DMS 273 (cell line): ENCODE measurements around the gene RECK.
"Not testable (repeated sequence)": the region's sequence is repeated elsewhere in the genome, so short reads cannot be mapped to it uniquely, and the experiment has no call there.

ENCODE experiments used
- DNase-seq: peaks from one replicate; lab custom pipeline; 2025; ENCODE audit not compliant: unreplicated experiment; lab: John Stamatoyannopoulos, UW

Gene RECK

DNA sequence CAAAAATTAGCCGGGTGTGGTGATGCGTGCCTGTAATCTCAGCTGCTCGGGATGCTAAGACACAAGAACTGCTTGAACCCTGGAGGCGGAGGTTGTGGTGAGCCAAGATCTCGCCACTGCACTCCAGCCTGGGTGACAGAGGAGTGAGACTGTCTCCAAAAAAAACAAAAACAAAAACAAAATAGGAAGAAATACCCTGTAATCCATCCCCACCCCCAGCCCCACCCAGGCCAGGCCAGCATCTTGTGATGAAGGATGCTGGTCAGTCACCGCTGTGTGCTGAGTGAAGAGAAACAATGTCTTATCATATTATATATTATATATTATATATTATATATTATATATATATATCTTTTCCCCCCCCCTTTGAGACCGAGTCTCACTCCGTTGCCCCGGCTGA lies 117.0 kb downstream of the RECK start:
- no peak for DNase-seq

DNA sequence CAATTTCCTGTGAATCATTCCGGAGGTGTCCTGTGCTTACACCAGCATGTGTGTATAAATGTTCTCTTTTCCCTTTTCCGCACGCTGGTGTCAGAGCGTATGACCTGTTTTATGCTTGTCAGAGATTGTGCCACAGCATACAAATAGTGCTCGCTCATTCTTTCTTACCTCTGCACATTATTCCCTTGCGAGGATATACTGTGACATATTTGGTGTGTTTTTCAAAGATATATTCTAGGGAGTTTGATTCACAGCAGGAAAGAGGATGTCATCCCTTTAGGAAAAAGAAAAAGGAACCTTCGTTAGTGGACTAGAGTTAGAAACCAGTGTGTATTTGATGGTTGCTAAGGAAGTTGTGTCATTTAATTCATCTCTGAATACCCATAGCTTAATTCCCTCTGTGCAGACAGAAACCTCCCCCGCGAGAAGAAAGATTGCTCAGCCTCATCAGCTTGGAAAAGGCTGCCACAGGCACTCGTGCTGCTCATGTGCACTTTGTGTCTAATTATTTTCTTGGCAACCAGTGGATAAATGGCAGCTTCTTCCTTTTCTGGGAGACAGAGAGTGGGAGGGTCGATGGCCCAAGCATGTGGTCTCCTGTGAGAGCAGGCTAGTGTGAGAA lies 117.7 kb downstream of the RECK start:
- peak; percentile 45 for DNase-seq

DNA sequence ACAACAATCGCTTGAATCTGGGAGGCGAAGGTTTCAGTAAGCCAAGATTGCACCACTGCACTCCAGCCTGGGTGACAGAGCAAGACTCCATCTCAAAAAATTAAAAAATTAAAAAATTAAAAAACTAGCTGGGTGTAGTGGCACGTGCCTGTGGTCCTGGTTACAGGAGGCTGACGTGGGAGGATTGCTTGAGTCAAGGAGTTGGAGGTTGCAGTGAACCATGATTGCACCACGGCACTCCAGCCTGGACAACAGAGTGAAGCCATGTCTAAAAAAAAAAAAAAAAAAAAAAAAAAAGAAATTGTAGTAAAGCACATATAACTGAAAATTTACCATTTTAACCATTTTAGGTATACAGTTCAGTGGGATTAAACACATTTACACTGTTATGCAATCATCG lies 119.4 kb downstream of the RECK start:
- DNase-seq = no peak

DNA sequence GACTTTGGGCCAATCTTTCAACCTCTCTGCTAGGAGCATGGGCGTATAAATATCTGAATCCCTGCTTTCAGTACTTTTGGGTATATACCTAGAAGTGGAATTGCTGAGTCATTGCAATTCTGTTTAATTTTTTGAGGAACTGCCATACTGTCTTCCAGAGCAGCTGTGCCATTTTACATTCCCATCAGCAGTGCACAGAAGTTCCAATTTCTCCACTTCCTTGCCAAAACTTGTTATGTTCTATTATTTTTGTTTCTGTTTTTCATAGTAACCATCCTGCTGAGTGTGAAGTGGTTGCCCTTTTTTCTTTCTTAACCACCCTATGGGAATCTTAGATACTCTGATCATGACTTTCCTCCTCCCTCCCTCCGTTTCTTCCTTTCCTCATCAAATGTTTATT lies 121.4 kb downstream of the RECK start:
- DNase-seq = no peak

DNA sequence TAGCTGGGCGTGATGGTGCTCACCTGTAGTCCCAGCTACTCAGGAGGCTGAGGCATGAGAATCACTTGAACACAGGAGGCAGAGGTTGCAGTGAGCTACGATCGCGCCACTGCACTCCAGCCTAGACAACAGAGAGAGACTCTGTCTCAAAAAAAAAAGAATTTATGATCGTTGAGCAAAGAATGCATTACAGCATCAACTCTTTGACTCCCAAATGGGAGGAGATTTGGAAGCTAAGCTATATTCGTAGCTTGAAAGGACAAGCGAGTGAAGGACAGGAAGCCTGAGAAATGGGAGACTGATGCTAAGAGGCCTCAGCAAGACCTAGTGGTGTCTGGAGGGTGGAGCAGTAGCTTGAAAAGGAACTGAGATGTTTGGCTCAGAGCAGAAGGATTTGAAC lies 122.2 kb downstream of the RECK start:
- no peak for DNase-seq

DNA sequence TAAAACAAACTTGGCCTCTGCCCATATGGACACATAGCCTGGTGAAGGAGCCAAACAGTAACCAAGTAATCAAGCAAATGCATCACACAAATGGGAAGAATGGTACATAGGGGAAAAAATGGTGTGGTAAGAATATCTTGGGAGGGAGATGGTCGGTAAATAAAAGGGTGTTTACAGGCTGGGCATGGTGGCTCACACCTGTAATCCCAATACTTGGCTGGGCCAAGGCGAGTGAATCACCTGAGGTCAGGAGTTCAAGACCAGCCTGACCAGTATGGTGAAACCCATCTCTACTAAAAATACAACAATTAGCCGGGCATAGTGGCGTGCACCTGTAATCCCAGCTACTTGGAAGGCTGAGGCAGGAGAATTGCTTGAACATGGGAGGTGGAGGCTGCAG lies 122.8 kb downstream of the RECK start:
- not testable (repeated sequence) for DNase-seq

DNA sequence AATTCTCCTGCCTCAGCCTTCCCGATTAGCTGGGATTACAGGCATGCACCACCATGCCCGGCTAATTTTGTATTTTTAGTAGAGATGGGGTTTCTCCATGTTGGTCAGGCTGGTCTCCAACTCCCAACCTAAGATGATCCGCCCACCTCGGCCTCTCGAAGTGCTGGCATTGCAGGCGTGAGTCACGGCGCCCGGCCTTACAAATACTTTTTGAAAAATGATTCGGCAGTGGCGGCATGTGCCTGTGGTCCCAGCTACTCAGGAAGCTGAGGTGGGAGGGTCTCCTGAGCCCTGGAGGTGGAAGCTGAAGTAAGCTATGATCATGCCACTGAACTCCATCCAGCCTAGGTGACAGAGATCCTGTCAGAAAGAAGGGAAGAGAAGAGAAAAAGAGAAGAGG lies 123.4 kb downstream of the RECK start:
- DNase-seq = not testable (repeated sequence)

DNA sequence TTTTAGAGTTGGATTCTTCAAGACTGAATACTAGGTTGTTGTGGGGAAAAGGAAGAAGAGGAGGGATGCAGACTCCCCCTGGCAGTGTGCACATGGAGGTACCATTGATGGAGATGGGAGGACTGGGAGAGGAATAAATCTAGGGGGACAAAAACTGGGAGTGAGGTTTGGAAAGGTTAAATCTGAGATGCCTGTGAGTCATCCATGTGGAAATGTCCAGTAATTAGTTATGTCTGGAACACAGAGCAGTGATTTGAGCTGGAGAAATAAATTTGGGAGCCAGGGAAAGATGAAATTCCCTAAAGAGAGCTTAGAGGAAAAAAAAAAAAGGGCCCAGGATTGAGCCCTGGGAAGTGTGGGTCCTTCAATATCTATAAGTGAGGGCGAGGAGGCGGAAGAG lies 124.5 kb downstream of the RECK start:
- DNase-seq = no peak

DNA sequence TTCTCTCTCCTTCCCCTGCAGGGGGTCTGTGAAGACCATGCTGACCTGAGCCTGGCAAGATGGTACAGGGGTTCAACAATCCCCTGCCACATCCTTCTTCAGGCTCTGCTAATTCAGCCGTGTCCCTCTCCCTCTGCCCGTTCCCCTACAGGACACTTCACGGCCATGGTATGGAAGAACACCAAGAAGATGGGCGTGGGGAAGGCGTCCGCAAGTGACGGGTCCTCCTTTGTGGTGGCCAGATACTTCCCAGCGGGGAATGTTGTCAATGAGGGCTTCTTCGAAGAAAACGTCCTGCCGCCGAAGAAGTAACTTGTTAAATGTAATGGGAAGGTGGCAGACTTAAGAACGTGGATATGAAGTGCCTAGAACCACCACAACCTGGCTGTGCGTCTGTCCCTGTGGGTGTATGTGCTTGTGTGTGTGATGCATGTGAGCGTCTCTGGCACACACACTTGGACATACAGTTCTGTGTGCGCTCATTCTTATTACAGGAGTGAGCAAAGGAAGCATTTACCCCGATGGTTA lies 125.6 kb downstream of the RECK start:
- no peak for DNase-seq

DNA sequence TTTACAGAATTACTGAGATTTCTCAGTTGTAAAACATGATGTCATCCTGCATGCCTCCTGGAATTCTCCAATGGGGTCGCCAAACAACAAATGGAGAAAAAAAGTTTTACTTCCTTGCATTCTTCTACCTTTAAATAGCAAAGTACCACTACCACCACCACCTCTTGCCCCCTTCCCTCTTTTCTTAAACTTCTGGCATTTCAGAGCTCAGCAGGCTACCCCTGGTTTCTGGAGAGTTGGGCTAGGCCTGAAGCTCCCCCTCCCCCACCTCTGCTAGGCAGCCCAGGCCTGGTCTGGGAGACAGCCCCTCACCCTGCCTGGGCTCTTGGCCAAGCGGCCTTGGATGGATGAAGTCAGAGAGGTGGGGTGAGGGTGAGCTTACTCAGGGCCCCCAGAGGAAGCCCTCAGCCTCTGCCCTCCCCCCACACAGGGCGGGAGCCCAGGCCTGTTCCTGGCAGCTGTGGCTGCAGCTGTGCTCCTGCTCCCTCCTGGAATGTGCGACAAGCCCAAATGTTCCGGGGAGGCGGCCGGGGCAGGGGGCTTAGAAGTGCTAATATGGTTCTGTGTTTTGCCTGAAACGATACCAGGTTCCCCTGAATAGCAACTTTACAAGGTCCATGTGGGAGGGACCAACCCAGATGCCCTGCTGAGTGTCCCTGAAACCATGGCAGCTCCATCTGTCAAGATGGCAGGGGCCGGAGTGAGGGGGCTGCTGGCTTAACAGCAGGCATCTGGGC lies 126.5 kb downstream of the RECK start:
- DNase-seq = peak; percentile 94

DNA sequence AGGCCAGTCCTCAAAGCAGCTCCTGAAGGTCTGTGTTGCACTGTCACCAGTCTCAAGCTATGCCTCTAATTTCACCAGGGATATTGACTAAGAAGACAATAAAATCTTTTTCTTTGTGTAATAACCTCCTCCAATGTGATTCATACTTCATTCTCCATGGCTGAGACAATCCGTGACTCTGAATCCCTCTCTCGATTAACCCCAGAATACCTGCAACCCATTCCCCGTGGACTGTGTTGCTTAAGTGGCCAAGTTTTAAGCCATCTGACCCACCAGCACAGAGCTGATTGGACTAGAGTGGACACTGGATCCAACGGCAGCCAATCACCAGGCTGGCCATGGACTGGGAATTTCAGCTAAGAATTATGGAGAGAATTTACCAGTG lies 127.1 kb downstream of the RECK start:
- peak; percentile 71 for DNase-seq

DNA sequence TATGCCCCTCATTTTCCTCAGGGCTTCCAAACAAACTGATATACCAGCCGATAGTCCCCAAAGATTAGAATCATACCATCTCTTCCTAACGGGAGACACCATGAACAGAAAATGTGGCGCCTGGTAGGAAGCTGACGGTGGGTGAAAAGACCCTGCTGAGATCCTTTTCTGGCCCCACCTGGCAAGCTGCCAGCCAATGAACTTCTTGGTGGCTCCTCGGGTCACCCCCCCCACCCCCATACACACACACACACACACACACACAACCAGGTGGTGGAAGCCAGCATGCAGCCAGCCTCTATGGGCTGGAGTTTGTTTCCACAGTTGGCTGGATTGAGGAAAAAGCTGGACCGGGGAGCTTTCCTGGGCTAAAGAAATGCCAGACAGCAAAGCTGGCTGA lies 127.7 kb downstream of the RECK start:
- DNase-seq = peak; percentile 46

DNA sequence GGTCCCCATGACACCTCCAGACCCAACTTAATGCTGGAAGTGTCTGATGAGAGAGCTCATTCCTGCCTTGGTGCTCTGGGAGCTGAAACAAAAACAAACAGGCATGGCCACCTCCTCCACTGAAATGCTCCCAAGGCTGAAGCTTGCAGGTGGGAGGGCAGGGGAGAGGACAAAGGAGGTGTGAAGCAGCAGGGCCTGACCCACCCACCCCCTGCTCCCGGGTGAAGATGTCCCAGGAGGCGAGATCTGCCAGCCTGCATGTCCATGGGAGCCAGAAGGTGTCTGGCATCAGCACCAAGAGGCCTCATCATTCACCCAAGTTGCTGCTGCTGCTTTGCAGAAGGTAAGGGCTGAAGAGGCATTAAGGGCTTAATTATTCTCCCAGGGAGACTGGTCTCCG lies 128.3 kb downstream of the RECK start:
- DNase-seq = peak; percentile 50

DNA sequence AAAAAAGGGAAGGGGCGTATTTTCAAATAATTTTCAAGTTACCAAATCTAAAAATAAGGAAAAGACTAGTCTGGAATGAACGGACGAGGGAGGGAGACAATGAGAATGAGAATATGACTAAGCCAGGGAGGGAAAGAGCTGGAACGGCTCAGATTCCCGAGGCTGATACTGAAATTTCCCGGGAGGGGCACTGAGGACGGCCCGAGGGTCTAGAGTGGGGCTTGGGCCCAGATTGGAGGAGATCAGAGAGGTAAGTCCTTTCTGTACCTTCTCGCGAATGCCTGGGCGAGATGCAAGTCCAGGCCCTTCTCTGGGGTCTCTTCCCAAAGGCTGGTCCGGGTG lies 129.1 kb downstream of the RECK start:
- peak; percentile 52 for DNase-seq

DNA sequence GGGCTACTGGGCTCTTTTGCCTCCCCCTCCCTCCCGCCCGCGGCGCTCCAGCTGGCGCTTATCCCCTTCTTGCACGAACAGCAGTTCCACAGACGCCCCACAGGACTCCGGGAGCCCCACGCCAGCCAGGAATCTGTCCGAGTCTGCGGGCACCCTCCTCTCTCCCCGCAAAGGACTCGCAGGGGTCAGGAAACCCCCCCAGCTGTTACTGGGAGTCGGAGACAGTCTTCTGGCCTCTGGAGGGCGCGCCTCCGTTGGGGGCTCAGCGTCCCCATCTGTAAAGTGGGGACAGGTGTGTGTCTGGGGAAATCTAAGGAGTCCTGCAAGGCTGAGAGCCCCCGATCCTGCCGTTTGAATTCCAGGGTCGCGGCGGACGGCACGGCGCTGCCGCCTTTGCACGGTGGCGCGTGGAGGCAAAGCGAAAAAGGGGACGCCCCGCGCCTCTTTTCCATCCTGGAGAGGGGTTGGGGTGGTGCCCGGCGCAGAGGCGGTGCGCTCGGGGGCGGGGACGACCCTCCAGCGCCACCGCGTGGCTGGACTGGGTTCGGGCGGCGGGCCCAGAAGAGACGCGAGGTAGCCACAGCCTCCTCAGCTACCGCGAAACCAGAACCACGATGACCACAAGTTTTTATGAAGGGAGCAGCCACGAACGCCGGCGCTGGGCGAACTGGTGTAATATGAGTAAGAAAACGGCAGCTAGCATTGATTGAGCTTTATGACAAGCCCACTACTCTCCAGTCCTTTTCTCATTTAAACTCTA lies 129.6 kb downstream of the RECK start:
- peak; percentile 92 for DNase-seq

DNA sequence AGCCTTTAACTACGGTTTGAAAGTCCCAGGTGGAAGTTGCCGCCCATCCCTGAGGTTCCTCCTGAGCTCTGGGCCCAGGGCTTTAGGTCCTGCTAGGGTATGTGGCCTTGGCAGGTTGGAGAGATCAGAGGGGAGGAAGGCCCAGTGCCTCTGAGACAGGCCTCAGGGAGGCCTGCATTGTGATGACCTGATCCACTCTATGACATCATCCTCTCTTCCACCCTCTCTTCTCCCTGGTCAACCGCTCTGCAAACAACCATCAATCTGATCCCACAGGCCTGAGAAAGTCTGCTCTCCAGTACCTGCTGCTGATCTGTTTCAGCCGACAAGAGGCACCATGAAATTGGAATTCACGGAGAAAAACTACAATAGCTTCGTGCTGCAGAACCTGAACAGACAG lies 132.5 kb downstream of the RECK start, which contains the start of gene CCIN:
Gene CCIN (plus strand): TSS at position 223 of the 400 bp plus-strand sequence. CDS start 115 bp downstream, at position 338.
- no peak for DNase-seq

DNA sequence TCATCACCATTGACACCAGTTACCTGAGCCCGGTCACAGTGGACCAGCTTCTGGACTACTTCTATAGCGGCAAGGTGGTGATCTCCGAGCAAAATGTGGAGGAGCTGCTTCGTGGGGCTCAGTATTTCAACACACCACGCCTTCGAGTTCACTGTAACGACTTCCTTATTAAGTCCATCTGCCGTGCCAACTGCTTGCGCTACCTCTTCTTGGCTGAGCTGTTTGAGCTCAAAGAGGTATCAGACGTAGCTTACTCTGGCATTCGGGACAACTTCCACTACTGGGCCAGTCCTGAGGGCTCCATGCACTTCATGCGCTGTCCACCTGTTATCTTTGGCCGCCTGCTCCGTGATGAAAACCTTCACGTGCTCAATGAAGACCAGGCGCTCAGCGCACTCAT lies 133.0 kb downstream of the RECK start:
- DNase-seq = peak; percentile 27

DNA sequence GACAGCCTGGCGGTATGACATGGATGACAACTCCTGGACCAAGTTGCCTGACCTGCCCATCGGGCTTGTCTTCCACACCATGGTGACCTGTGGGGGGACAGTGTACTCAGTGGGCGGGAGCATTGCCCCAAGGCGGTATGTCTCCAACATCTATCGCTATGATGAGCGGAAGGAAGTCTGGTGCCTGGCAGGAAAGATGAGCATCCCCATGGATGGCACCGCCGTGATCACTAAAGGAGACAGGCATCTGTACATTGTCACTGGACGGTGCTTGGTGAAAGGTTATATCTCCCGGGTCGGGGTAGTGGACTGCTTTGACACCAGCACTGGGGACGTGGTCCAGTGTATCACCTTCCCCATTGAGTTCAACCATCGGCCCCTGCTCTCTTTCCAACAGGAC lies 133.8 kb downstream of the RECK start:
- no peak for DNase-seq

DNA sequence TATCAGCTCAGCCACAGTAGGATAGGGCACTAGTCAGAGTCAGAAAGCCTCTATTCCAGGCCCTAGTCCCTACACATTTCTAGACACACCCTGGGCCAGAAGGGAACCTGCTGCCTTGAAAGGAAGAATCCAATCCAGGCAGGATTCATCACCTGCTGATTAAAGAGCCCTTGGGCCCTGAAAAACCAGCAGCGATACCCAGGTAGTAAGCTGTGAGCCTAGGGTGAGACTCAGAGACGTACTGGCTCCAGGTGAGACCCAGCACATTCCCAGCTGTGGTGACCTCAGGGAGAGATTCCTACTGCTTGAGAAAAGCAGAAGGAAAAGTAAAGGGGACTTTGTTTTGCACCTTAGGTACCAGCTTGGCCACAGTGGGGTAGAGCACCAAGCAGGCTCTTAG lies 137.1 kb downstream of the RECK start:
- DNase-seq = no peak
